HG02852 (cell line): Measurements from ENCODE around the gene TADA3.
A peak's percentile ranks its signal among the peaks of the same experiment; 100 is the strongest.

ENCODE experiments used
- ATAC-seq: cut with Tn5 transposase; IDR thresholded peaks from one replicate; pipeline ENCODE4 v1.9.1; 2021; ENCODE audit warnings: mild to moderate bottlenecking, moderate library complexity; ENCODE audit not compliant: unreplicated experiment

The TADA3 gene

DNA sequence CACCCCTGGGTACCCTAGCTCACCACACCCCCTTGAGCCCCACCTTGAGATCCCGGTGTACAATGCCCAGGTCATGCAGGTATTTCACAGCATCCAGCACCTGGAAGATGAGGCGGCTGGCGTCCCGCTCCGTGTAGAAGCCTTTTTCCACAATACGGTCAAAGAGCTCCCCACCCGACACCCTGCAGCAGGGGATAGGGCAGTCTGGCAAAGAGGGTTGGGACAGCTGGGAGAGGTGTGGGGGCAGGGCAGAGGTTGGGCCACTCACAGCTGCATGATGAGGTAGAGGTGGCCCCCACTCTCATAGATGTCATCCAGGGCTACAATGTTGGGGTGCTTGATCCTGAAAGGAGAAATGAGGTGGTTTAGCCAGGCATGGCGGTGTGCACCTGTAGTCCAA lies 29.4 kb downstream of the TADA3 start:
- no peak for ATAC-seq

DNA sequence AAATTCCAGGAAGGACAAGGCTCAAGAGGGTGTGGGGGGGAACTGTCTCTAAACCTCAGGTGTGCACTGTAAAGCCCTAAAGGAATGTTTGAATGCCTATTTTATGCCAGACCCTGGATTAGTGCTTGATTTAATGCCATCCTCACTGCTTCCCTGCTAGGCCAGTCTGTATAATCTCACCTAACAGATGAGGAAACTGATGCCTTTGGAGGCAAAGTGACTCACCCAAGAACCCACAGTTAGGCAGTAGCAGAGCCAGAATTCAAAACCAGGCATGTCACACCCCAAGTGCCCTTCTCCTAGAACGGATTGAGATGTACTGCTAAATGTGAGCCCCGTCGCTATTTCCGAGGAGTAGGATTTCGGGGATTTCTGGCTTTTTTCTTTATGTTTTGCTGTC lies 30.4 kb downstream of the TADA3 start:
- no peak for ATAC-seq

DNA sequence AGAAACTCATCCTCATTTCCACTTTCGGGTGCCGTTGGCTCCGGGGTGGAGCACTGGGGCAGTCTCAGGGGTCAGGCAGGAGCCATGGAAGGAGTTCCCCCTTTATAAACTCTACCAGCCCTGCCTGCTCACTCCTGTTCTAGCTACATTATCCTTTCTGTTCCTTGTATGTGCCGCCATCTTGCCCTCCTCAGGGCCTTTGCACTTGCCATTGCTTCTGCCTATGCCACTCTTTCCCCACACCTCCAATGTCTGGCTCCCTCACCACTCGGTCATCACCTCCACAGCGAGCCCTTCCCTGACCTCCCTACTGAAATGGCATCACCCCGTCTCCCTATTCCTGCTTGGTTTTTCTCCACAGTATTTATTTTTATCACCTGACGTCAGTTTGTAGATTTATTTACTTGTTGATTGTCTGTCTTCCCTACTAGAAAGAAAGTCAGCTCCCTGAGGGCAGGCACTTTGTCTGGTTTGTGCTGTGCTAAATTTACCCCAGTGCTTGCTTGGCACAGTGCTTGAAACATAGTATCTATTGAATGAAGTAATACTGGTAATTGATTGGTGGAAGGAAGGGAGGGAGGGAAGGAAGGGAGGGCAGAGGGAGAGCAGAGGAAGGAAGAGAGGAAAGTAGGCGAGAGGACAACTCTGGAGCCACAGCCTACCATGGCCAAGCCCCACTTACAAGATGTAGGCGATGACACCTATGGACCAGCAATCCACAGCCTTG lies 31.3 kb downstream of the TADA3 start:
- ATAC-seq = no peak

- no peak for ATAC-seq
Measured at GRCh38 chr3:9757427-9757826, 34.8 kb downstream of the TADA3 start.

DNA sequence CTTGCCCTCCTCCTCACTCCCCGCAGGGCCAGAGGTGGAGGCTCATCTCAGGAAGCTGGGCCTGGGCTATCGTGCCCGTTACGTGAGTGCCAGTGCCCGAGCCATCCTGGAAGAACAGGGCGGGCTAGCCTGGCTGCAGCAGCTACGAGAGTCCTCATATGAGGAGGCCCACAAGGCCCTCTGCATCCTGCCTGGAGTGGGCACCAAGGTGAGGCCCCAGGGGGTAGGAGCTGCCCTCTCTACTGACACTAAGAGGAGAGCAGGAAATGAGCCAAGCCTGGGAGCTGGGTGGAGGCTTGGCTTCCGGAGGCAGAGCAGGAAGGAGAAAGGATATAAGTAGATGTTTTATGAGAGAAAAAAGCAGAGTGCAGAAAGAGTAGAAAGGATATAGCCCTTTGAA lies 37.6 kb downstream of the TADA3 start:
- ATAC-seq = no peak

DNA sequence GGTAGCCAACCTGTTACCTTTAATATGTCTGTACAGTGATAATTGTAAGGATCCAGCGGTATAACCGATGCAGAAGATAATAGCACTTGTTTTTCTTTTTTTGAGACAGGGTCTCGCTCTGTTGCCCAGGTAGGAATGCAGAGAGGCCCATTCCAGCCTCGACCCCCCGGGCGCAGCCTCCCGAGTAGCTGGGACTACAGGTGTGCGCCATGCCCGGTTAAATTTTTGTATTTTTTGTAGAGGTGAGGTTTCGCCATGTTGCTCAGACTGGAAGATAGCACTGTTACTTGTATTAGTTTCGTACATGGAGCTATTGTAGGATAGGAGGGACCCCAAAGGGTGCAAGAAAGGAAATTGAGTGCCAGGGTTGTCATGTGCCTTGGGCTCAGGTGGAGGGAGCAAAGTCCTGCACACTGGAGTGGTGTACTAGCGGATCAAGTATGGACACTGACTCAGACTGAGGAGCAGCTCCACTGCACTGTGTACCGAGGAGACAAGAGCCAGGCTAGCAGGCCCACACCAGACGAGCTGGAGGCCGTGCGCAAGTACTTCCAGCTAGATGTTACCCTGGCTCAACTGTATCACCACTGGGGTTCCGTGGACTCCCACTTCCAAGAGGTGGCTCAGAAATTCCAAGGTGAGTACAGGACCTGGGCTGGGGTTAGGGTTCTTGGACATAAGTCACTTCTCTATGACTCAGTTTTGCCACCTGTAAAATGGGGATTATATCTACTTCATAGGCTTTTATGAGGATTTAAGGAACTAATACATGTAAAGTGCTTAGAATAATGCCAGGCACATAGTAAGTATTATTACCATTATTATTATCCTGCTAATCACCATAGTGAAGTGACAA lies 41.5 kb downstream of the TADA3 start:
- ATAC-seq = no peak

DNA sequence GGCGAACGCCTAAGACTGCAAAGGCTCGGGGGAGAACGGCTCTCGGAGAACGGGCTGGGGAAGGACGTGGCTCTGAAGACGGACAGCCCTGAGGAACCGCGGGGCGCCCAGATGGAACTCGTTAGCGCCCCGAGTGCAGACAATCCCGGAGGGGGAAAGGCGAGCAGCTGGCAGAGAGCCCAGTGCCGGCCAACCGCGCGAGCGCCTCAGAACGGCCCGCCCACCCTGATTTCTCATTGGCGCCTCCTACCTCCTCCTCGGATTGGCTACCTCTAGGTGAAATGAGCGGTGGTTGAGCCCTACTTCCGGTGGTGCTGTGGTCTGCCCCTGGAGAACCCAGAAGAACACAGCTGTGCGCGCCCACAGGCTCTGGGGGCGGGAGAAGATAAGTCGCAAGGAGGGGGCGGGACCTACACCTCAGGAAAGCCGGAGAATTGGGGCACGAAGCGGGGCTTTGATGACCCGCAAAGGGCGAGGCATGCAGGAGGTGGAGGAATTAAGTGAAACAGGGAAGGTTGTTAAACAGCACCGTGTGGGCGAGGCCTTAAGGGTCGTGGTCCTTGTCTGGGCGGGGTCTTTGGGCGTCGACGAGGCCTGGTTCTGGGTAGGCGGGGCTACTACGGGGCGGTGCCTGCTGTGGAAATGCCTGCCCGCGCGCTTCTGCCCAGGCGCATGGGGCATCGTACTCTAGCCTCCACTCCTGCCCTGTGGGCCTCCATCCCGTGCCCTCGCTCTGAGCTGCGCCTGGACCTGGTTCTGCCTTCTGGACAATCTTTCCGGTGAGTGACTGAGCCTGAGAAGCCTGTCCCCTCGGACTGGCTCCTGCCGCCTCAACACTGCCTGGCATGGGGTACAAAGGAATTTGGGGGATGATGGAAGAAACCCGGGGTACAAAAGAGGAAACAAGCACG lies 42.4 kb downstream of the TADA3 start, which contains the start of gene OGG1:
TSS of gene OGG1 (plus strand) at position 308 of the 911 bp plus-strand sequence. CDS start at position 643, 335 bp downstream.
- peak; percentile 94 for ATAC-seq

DNA sequence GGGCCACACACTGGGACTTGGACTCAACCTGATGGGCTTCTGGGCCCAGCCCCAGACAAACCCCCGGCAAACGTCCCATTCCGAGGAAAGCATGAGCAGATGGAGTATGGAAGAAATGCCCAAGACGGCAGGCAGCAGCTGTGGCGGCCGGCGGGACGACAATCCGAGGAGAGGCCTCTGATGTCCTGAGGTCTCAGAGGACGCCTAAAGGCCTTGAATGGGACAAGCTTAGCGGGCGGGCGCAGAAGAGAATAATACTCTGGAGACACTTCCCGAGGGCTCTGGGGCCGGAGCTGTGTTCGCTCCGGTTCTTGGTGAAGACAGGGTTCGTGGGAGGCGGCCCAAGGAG lies 43.0 kb downstream of the TADA3 start:
- ATAC-seq = no peak

DNA sequence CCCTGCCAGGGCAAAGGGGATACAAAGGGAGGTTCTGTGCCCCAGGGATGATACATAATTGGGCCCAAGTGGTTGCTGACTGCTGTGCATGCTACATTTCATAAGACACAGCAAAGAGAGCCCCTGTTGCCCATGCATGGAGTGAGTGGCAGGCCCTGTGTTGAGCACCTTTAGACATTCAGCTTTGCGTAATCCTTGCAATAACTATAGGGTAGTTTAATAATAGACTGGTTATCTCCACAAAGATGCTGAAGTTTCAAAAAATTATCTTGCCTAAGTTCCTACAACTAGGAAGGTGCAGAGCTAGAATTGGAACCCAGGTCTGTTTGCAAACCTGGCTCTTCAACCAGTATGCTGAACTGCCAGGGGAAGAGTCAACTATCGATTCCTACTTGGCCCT lies 44.2 kb downstream of the TADA3 start:
- no peak for ATAC-seq

- no peak for ATAC-seq
Measured at GRCh38 chr3:9747267-9747666, 45.0 kb downstream of the TADA3 start.

DNA sequence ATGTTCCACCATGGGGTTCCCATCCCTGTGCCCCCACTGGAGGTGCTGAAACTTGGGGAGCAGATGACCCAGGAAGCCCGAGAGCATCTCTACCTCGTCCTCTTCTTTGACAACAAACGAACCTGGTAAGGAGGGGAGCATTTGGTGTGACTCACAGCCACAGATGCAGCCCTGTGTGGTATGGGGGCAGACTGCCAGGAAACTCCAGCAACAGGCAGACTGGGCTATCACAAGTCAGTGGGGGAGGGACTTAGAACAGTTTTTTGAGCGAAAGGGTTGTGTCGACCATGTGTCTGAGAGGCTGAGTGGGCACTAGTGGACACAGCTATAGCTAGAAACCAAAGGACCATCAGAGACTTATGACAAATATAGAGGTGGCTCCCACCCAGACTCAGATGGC lies 45.9 kb downstream of the TADA3 start:
- no peak for ATAC-seq

- ATAC-seq = no peak
Measured at GRCh38 chr3:9745521-9745920, 46.8 kb downstream of the TADA3 start.

DNA sequence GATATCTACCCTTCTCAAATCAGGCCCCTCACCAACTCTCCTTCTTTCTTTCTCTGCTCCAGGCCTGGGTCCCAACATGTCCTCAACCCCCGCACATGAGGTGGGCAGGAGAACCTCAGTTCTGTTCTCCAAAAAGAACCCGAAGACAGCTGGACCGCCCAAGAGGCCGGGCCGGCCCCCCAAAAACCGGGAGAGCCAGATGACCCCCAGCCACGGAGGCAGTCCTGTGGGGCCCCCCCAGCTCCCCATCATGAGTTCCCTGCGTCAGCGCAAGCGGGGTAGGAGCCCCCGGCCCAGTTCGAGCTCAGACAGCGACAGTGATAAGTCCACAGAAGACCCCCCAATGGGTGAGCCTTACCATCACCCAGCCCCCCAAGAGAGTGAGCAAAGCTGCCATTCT lies 48.1 kb downstream of the TADA3 start:
- no peak for ATAC-seq

DNA sequence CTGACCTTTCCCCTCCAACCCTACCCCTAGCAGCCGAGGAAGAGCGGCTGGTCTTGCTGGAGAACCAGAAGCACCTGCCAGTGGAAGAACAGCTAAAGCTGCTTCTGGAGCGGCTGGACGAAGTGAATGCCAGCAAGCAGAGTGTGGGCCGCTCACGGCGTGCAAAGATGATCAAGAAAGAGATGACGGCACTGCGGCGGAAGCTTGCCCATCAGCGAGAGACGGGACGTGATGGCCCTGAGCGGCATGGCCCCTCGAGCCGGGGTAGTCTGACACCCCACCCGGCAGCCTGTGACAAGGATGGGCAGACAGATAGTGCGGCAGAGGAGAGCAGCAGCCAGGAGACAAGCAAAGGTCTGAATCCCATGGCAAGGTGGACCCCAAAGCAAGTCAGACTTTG lies 48.7 kb downstream of the TADA3 start:
- ATAC-seq = no peak

- ATAC-seq = no peak
Measured at GRCh38 chr3:9742560-9742959, 49.7 kb downstream of the TADA3 start.

GRCh38 chr3:9739181-9739580 lies 53.1 kb downstream of the TADA3 start:
- ATAC-seq = no peak

DNA sequence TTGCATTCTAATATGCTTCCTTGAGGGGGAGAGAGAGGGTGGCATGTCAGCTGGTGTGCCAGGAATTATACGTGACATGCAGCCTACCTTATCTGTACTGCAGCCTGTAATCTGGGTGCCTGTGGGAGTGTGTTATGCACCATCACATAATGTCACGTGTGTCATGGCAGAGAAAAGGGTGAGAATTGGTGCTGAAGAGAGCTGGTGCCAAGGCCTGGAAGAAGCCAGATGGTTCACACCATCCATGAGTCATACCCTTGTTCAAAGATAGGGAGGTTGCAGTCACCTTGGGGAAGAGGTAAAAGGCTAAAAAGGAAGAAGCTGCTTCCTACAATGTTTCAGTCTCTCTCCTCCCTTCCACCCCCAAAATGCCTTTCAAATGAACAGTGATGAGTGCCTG lies 55.4 kb downstream of the TADA3 start:
- no peak for ATAC-seq

GRCh38 chr3:9732740-9733115 lies 59.5 kb downstream of the TADA3 start:
- no peak for ATAC-seq

- peak; percentile 5 for ATAC-seq
Measured at GRCh38 chr3:9732080-9732739, 60.1 kb downstream of the TADA3 start.

DNA sequence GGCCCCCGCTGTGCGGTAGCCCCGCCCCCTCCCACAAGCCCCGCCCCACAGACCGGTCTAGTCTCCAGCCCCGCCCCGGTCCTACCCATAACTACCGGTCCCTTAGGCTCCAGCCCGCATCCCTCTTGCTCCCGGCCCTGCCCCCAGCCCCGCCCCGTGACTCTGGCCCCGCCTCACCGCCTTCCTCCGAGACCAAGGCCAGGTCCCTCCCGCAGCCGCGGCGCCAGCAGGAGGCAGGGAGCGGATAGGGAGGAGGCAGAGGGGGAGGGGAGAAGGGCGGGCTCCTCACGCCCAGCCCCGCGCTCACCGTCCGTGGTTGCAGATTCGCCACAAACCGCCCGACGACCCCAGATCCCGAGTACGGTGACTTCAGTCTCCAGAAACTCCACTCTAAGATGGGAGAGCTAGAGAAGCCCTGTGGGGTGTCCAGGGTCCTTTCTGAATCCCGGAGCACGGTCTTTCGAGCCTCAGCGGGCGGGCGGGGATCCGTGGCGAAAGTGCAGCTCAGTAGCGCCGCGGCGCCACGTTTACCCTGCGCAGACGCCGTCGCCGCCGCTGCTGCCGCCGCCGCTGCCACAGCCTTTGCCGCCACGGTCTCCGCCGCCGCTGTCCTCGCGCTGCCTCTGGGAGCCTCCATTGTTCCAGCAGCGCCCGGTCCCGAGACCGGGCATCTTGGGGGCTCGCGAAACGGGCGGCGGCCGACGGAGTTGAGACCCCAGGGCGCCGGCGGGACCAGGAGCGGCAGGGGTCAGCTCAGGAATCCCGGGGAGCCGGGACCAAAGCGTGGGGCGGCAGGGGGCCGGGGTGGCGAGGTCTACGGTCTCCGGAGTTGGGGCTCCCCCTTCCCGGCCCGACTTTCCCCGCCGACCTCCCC lies 60.8 kb downstream of the TADA3 start, which contains the start of gene BRPF1:
TSS of gene BRPF1 (plus strand) at position 530 of the 874 bp plus-strand sequence. CDS start 2,406 bp downstream, outside the sequence.
- ATAC-seq = peak; percentile 95
